ENCODE measurements around the gene AGPAT1.

Gene AGPAT1

GRCh38 chr6:32140420-32141046, 35.4 kb downstream of the AGPAT1 start:
- no peak for TF ChIP-seq CTCF (IDR thresholded peaks at IDR 0.05)
- Histone ChIP-seq H3K27ac (no peak overlapping the region), H3K4me3 (no peak overlapping the region)
- DNase-seq (ENCODE audit: low spot score): no peak

GRCh38 chr6:32139590-32139989, 36.3 kb downstream of the AGPAT1 start:
- no peak overlapping the region for H3K4me3 ChIP-seq
- TF ChIP-seq CTCF (IDR thresholded peaks at IDR 0.05): no peak
- DNase-seq (ENCODE audit: low spot score): no peak
- H3K27ac ChIP-seq: no peak overlapping the region

GRCh38 chr6:32137454-32137853, 38.4 kb downstream of the AGPAT1 start:
- Histone ChIP-seq H3K27ac (no peak overlapping the region), H3K4me3 (no peak overlapping the region)
- DNase-seq (ENCODE audit: low spot score): no peak
- TF ChIP-seq CTCF (IDR thresholded peaks at IDR 0.05): no peak

- no peak for TF ChIP-seq CTCF (IDR thresholded peaks at IDR 0.05)
- H3K4me3 ChIP-seq: no peak overlapping the region
- DNase-seq (ENCODE audit: low spot score): no peak
- H3K27ac ChIP-seq: no peak overlapping the region
These were observed 42.1 kb downstream of the AGPAT1 start for GRCh38 chr6:32133786-32134185.

GRCh38 chr6:32132110-32132509, 43.8 kb downstream of the AGPAT1 start:
- no peak overlapping the region for H3K27ac ChIP-seq
- TF ChIP-seq CTCF (IDR thresholded peaks at IDR 0.05): no peak
- DNase-seq (ENCODE audit: low spot score): no peak
- no peak overlapping the region for H3K4me3 ChIP-seq

GRCh38 chr6:32131439-32131948, 44.4 kb downstream of the AGPAT1 start:
- H3K27ac ChIP-seq: no peak overlapping the region
- no peak for DNase-seq (ENCODE audit: low spot score)
- TF ChIP-seq CTCF (IDR thresholded peaks at IDR 0.05): no peak

More at GRCh38 chr6:32131439-32131948, 44.4 kb downstream of the AGPAT1 start:
- no peak overlapping the region for H3K4me3 ChIP-seq

Data from coronary artery (tissue), 2 donors.